OCI-LY7 (cell line): ENCODE measurements around the gene GLIPR1L1. TPM values are rescaled to one million over a fixed set of nuclear protein-coding genes. Genes with fewer than 3 reads are reported as not detected.

Experiments
- BruUV-seq: library from RNA; stranded (reverse); fragments of 400-500 nt; replicated peaks from 2 replicates; lab custom pipeline; 2021; lab: Mats Ljungman, UMichigan
- CTCF ChIA-PET: fragments of 300-600 bp; sonication (Branson Sonifier 250); formaldehyde crosslinking; loops from one replicate; lab custom pipeline; 2022; ENCODE audit warnings: antibody characterized with exemption; ENCODE audit not compliant: unreplicated experiment; lab: Charles Lee
- POLR2A ChIA-PET: fragments of 300-600 bp; sonication (Branson Sonifier 250); formaldehyde crosslinking; loops from one replicate; lab custom pipeline; 2022; ENCODE audit warnings: antibody characterized with exemption; lab: Charles Lee
- DNase-seq: peaks from one replicate; pipeline ENCODE4 v3.0.0-alpha.2; 2015; ENCODE audit warnings: low spot score
- H2AFZ ChIP-seq: fragments of 200-600 bp; sonication (generic), shearing (Covaris generic); 2 replicates; pipeline ENCODE4 v1.6.1; 2014; ENCODE audit warnings: mild to moderate bottlenecking, antibody characterized with exemption, low read length, moderate library complexity
- H3K27ac ChIP-seq: fragments of 200-600 bp; sonication (generic); 2 replicates; pipeline ENCODE4 v1.5.1; 2014; ENCODE audit warnings: mixed run types, low read depth, mild to moderate bottlenecking, moderate library complexity, low read length, inconsistent platforms; ENCODE audit not compliant: poor library complexity, severe bottlenecking
- H3K36me3 ChIP-seq: fragments of 200-600 bp; sonication (generic); 2 replicates; pipeline ENCODE4 v1.6.1; 2014; ENCODE audit warnings: mild to moderate bottlenecking, antibody characterized with exemption, low read length, moderate library complexity, mixed read lengths; ENCODE audit not compliant: insufficient read depth
- H3K4me1 ChIP-seq: fragments of 200-600 bp; sonication (generic); 2 replicates; pipeline ENCODE4 v1.5.1; 2014; ENCODE audit warnings: mild to moderate bottlenecking, low read length; ENCODE audit not compliant: insufficient read depth, poor library complexity, severe bottlenecking
- H3K4me2 ChIP-seq: fragments of 200-600 bp; sonication (generic); 2 replicates; pipeline ENCODE4 v1.6.1; 2014; ENCODE audit warnings: mild to moderate bottlenecking, low read length
- H3K4me3 ChIP-seq: fragments of 200-600 bp; sonication (generic); 2 replicates; pipeline ENCODE4 v1.5.1; 2014; ENCODE audit warnings: mild to moderate bottlenecking, low read depth, low read length; ENCODE audit not compliant: poor library complexity, severe bottlenecking
- H3K79me2 ChIP-seq: fragments of 200-600 bp; sonication (generic); 2 replicates; pipeline ENCODE4 v1.6.1; 2016; ENCODE audit warnings: low read depth, mild to moderate bottlenecking, low read length, moderate library complexity, mixed read lengths; ENCODE audit not compliant: insufficient read depth
- H3K9me2 ChIP-seq: fragments of 200-600 bp; sonication (generic); 2 replicates; pipeline ENCODE4 v1.6.1; 2016; ENCODE audit warnings: mild to moderate bottlenecking, low read length, mixed read lengths; ENCODE audit not compliant: insufficient read depth
- H3K9me3 ChIP-seq: fragments of 200-600 bp; sonication (generic); 2 replicates; pipeline ENCODE4 v1.6.1; 2014; ENCODE audit warnings: mild to moderate bottlenecking, mixed run types, low read length, mixed read lengths
- H4K20me1 ChIP-seq: fragments of 200-600 bp; sonication (generic); 2 replicates; pipeline ENCODE4 v1.6.1; 2014; ENCODE audit warnings: mild to moderate bottlenecking, antibody characterized with exemption, low read length, moderate library complexity, mixed read lengths; ENCODE audit not compliant: insufficient read depth
- CTCF ChIP-seq: fragments of 200-600 bp; sonication (generic); conservative IDR thresholded peaks from 2 replicates; pipeline ENCODE4 v1.5.1; 2014; ENCODE audit warnings: mild to moderate bottlenecking, antibody characterized with exemption, low read length, moderate library complexity, mixed read lengths
- EZH2phosphoT487 ChIP-seq: fragments of 200-600 bp; sonication (generic); IDR thresholded peaks from 2 replicates; pipeline ENCODE4 v1.6.1; 2018; ENCODE audit warnings: low read depth, borderline replicate concordance, mild to moderate bottlenecking, mixed run types, antibody characterized with exemption, low read length, moderate library complexity, mixed read lengths
- intact Hi-C: fragments of 100-400 bp; cut with micrococcal nuclease; formaldehyde crosslinking; loops from one replicate; pipeline ENCODE4 v1.10.0; 2022; ENCODE audit not compliant: unreplicated experiment
- total RNA-seq, 2 experiments: library from RNA; depleted of rRNA in 1 of 2; stranded (reverse); fragments of >200 nt in 1 of 2; shearing (Covaris generic) in 1 of 2; gene quantifications; 2 replicates each; pipeline ENCODE4 v1.2.3, GENCODE V29; 2014 to 2022

GLIPR1L1 gene
- total RNA-seq, 2 experiments from 2014 or later = not detected

DNA sequence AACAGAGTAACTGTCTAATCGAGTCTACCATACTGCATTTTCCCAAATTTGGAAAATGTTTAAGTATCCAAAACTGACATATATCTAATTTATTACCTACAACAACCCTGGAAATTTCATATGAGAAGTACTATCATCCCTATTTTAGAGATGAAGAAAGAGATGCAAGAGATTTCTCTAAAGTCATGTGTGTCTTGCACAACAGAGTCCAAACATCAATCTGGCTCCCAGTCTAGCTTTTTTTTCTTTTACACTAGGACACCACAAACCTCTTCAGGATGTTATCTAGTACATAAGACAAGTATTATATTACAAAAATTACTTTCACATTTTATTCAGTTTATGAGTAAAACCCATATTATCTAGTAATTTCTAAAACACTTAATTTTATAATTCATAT, 43.5 kb upstream of the GLIPR1L1 start:
- intact Hi-C loops = no loop called here
- Histone ChIP-seq H2AFZ (no peak overlapping the region), H3K9me3 (no peaks in the 10 kb centered on the region), H3K36me3 (no peaks in the 10 kb centered on the region), H3K4me2 (no peak overlapping the region), H3K4me1 (no peaks in the 10 kb centered on the region), H3K4me3 (no peak overlapping the region), H3K27ac (no peak overlapping the region), H4K20me1 (no peaks in the 10 kb centered on the region), H3K9me2 (no peaks in the 10 kb centered on the region), H3K79me2 (no peaks in the 10 kb centered on the region)
- CTCF ChIA-PET = no interaction called here
- POLR2A ChIA-PET = interaction anchor here (0.6 to 0.7 kb wide), 2 partner anchors 11 to 1248 kb away, joined by 3 to 4 read pairs; no protein-coding TSS in a partner anchor
- DNase-seq = no peak
- TF ChIP-seq EZH2phosphoT487 (no peak), CTCF (no peak)
- no TSS peak for BruUV-seq

GRCh38 chr12:75294336-75294735, 40.1 kb upstream of the GLIPR1L1 start:
- Histone ChIP-seq H4K20me1 (no peaks in the 10 kb centered on the region), H3K4me1 (no peaks in the 10 kb centered on the region), H3K9me2 (no peaks in the 10 kb centered on the region), H3K9me3 (no peaks in the 10 kb centered on the region), H3K27ac (no peak overlapping the region), H3K79me2 (no peaks in the 10 kb centered on the region), H2AFZ (no peak overlapping the region), H3K4me3 (no peak overlapping the region), H3K4me2 (no peak overlapping the region), H3K36me3 (no peaks in the 10 kb centered on the region)
- DNase-seq = no peak
- intact Hi-C loops = no loop called here
- POLR2A ChIA-PET = interaction anchor here (0.5 kb wide), 1 partner anchor 75 kb away, joined by 3 read pairs; no protein-coding TSS in a partner anchor
- TF ChIP-seq CTCF (no peak), EZH2phosphoT487 (no peak)
- CTCF ChIA-PET = no interaction called here
- BruUV-seq = no TSS peak

DNA sequence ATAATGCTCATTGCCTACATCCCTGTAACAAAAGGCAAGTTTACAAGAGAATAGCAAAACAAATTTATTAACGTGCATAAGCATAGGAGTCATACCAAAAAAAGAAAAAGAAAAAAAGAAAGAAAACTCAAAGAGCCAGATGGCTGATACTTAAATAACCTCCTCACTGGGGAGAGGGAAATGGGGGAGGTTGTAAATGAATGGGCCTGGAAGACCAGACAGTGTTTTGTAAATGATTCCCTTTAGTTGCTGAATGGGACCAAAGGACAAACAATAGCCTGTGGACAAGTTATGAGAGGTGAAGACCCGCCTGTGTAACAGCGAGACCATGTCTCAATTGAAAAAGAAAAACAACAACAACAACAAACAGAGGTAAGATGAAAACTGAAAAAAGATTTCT, 39.7 kb upstream of the GLIPR1L1 start:
- ChIA-PET CTCF (no interaction called here), POLR2A (interaction anchor here (0.5 kb wide), 1 partner anchor 75 kb away, joined by 3 read pairs; no protein-coding TSS in a partner anchor)
- no peaks in the 10 kb centered on the region for H3K4me1 ChIP-seq
- intact Hi-C loops = no loop called here
- H3K79me2 ChIP-seq = no peaks in the 10 kb centered on the region
- H3K9me2 ChIP-seq = no peaks in the 10 kb centered on the region
- H3K4me3 ChIP-seq = no peak overlapping the region
- no peak overlapping the region for H3K4me2 ChIP-seq
- no TSS peak for BruUV-seq
- H4K20me1 ChIP-seq = no peaks in the 10 kb centered on the region
- no peak overlapping the region for H3K27ac ChIP-seq
- TF ChIP-seq CTCF (no peak), EZH2phosphoT487 (no peak)
- no peaks in the 10 kb centered on the region for H3K9me3 ChIP-seq
- no peaks in the 10 kb centered on the region for H3K36me3 ChIP-seq
- no peak overlapping the region for H2AFZ ChIP-seq
- no peak for DNase-seq
